AG04450 (cell line): Measurements from ENCODE around the gene GABRR2. TPM values are rescaled to one million over a fixed set of nuclear protein-coding genes. Genes with fewer than 3 reads are reported as not detected.
"Not testable (repeated sequence)": the region's sequence is repeated elsewhere in the genome, so short reads cannot be mapped to it uniquely, and the experiment has no call there.

Source experiments
- CTCF ChIA-PET: fragments of 300-600, 350-600 bp; formaldehyde crosslinking; extraction: SDS; loops from one replicate; lab custom pipeline; 2022; ENCODE audit warnings: antibody characterized with exemption, inconsistent platforms; lab: Charles Lee
- POLR2A ChIA-PET: fragments of 350-600 bp; formaldehyde crosslinking; extraction: SDS; loops from one replicate; lab custom pipeline; 2021; ENCODE audit warnings: antibody characterized with exemption, inconsistent platforms; lab: Yijun Ruan, JAX
- DNase-seq: peaks from one replicate; pipeline ENCODE4 v3.0.0-alpha.2; 2011; ENCODE audit warnings: low read depth, low spot score
- H3K27ac ChIP-seq: one replicate; pipeline ENCODE4 v1.5.1; 2012; ENCODE audit warnings: low read depth, low read length, control low read depth
- H3K27me3 ChIP-seq: one replicate; pipeline ENCODE4 v1.6.0; 2012; ENCODE audit warnings: low read length; ENCODE audit not compliant: control insufficient read depth, insufficient read depth
- H3K4me3 ChIP-seq: 2 replicates; pipeline ENCODE4 v1.5.1; 2011; ENCODE audit warnings: mild to moderate bottlenecking, low read depth, low read length, control low read depth
- H3K9me3 ChIP-seq: 2 replicates; pipeline ENCODE4 v1.5.1; 2012; ENCODE audit warnings: low read length; ENCODE audit not compliant: control insufficient read depth, insufficient read depth
- CTCF ChIP-seq: IDR thresholded peaks from 2 replicates; pipeline ENCODE4 v1.5.1; 2011; ENCODE audit warnings: low read depth, low read length, control low read depth, inconsistent platforms
- polyA plus RNA-seq: library from polyadenylated mRNA; depleted of rRNA; stranded (reverse); fragments of >200 nt; gene quantifications from 2 replicates; pipeline ENCODE4 v1.2.3, GENCODE V29; 2011

GABRR2 gene
- polyA plus RNA-seq, 1 experiment, result 0.12 TPM

GRCh38 chr6:89297695-89298351, 17.3 kb downstream of the GABRR2 start:
- H3K4me3 ChIP-seq, result no peak overlapping the region
- POLR2A ChIA-PET, result interaction anchor here (0.5 to 1.8 kb wide), 6 partner anchors 53 to 521 kb away, joined by 3 to 8 read pairs (median 4); partner anchors contain the start of genes PNRC1, RNGTT and UBE2J1
- peaks cover 53% of the 10 kb centered on the region for H3K27me3 ChIP-seq
- peaks cover 11% of the 10 kb centered on the region for H3K9me3 ChIP-seq
- peak; percentile 95 for DNase-seq
- no peak for TF ChIP-seq CTCF
- peak overlapping the region; percentile 57 for H3K27ac ChIP-seq
- CTCF ChIA-PET, result no interaction called here

- no peak for DNase-seq
- ChIA-PET POLR2A (no interaction called here), CTCF (no interaction called here)
- Histone ChIP-seq H3K27me3 (peaks cover 44% of the 10 kb centered on the region), H3K27ac (no peak overlapping the region), H3K9me3 (no peaks in the 10 kb centered on the region), H3K4me3 (no peak overlapping the region)
- no peak for TF ChIP-seq CTCF
Measured at GRCh38 chr6:89295981-89296380, 19.1 kb downstream of the GABRR2 start.

GRCh38 chr6:89295116-89295515, 20.0 kb downstream of the GABRR2 start:
- H3K27ac ChIP-seq, CTCF ChIA-PET, H3K9me3 ChIP-seq, H3K4me3 ChIP-seq, POLR2A ChIA-PET, DNase-seq: not testable (repeated sequence)
- peaks cover 46% of the 10 kb centered on the region for H3K27me3 ChIP-seq

- Histone ChIP-seq H3K4me3 (no peak overlapping the region), H3K27ac (no peak overlapping the region), H3K27me3 (peaks cover 59% of the 10 kb centered on the region), H3K9me3 (no peaks in the 10 kb centered on the region)
- TF ChIP-seq CTCF, result no peak
- ChIA-PET POLR2A (no interaction called here), CTCF (interaction anchor here (0.5 to 0.7 kb wide), 2 partner anchors 180 to 309 kb away, joined by 4 to 8 read pairs; no protein-coding TSS in a partner anchor)
- DNase-seq, result no peak
Measured at GRCh38 chr6:89291256-89291819, 23.8 kb downstream of the GABRR2 start.

GRCh38 chr6:89290401-89291155, 24.5 kb downstream of the GABRR2 start:
- DNase-seq, result no peak
- Histone ChIP-seq H3K9me3 (no peaks in the 10 kb centered on the region), H3K4me3 (no peak overlapping the region), H3K27me3 (peaks cover 54% of the 10 kb centered on the region), H3K27ac (no peak overlapping the region)
- ChIA-PET POLR2A (no interaction called here), CTCF (interaction anchor here (0.5 to 0.6 kb wide), 2 partner anchors 180 to 1642 kb away, joined by 3 to 8 read pairs; no protein-coding TSS in a partner anchor)
- TF ChIP-seq CTCF, result no peak
